NT2/D1 (cell line): ENCODE results near the gene PDGFC.

Experiments used
- SUZ12 ChIP-seq: IDR thresholded peaks from 2 replicates; pipeline ENCODE4 v1.6.1; 2011; ENCODE audit not compliant: insufficient read length, insufficient read depth; ENCODE audit errors: extremely low read depth
- YY1 ChIP-seq: IDR thresholded peaks from 2 replicates; pipeline ENCODE4 v1.6.1; 2011; ENCODE audit not compliant: insufficient read length, insufficient read depth

GRCh38 chr4:156949373-156949814, 22.2 kb downstream of the PDGFC start:
- no peak for TF ChIP-seq SUZ12
- no peak for TF ChIP-seq YY1
